GM04504 (cell line): ENCODE measurements around the gene MALT1.
"Not testable (repeated sequence)": the region's sequence is repeated elsewhere in the genome, so short reads cannot be mapped to it uniquely, and the experiment has no call there.

Experiments
- DNase-seq: peaks from one replicate; pipeline ENCODE4 v3.0.0-alpha.2; 2012; ENCODE audit warnings: low read depth

The MALT1 gene

DNA sequence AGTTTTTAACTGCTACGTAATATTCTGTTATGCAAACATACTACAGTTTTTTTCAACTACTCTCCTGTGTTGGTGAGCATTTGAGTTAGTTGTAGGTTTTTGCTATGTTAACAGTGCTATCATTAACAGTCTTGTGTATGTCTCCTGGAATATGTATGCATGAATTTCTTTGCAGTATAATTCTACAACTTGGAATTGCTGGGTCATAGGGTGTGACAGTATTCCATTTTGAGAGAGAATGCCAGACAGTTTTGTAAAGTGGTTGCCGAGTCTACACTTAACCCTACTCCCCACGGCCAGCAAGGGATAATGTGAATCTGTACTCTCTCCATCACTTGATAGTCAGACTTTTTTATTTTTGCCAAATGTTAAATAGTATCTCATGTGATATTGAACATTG is 67.1 kb downstream of the MALT1 start:
- no peak for DNase-seq

DNA sequence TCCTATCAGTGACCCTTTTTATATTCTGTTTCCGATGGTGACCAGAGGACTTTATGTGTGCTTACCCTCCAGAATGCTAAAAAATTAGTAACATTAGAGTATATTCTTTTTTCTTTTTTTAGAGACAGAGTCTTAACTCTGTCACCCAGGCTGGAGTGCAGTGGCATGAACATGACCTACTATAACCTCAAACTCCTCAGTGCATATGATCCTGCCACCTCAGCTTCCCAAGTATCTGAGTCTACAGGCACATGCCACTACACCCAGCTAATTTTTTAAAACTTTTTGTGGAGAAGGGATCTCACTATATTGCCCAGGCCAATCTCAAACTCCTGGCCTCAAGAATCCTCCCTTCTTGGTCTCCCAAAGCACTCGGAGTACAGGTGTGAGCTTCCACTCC is 74.6 kb downstream of the MALT1 start:
- DNase-seq: no peak

DNA sequence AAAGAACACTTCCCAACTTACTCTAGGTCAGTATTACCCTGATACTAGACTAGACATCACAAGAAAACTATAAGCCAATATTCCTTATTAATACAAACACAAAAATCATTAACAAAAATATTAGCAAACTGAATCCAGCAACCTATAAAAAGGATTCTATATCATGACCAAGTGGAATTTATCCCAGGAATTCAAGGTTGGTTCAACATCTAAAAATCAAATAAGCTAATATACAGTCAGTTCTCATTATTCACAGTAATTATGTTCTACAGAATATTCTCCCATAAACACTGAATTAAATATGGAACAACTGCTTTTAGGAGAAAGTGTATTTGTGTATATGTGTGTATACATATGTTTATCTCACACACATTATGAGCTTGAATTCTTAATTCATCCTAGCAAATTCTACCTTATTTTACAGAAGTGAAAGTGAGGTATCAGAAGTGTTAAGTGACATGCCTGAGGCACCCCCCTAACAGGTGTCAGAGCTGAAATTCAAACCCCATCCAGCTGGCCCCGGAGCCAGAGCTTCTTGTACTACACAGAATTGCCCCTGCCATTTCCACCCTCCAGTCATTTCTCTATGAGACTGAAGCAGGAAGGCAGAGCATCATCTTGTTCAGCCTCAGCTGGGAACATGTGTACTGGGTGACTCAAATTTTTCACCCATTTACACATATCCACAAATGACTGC is 77.8 kb downstream of the MALT1 start:
- no peak for DNase-seq

DNA sequence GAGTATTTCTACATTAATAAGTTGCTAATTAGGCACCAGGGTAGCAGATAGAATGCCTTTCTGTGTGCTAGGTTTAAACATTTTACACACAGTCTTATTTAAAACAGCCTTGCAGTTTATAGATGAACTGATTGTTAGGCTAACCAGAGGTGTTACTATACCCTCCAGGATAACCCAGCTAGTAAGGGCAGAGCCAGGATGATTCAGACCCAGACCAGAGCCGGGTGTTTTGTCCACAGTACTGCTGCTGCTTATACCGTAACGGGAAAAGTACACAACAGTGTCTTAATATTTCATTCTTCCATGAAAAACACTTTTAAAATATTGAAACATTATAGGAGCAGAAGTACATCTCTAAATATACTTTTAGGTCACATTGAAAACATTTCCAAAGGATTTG is 82.7 kb downstream of the MALT1 start:
- no peak for DNase-seq

DNA sequence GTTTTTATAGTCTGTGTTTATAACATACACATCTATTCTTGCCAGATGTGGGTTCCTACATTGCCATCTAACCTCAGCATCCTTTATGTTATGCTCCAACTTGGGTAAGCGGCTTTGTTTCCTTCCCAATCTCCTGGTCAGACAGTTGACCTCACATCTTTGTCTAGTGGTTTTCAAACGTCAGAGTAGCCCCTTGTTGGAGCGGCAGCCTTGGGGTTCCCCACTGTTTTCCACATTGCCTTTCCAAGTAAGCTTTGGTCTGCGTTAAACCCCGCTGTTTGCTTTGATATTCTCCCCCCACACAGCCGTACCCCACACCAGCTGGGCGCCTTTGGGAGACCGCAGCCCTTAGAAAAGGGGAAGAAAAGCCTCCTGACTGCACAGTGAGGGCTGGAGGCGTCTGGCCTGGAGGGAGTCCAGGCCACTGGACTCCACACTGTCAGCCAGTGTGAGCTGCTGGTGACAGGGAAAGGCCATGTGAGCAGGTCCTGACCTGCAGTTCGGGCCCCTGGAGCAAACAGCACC is 83.3 kb downstream of the MALT1 start:
- DNase-seq: no peak

DNA sequence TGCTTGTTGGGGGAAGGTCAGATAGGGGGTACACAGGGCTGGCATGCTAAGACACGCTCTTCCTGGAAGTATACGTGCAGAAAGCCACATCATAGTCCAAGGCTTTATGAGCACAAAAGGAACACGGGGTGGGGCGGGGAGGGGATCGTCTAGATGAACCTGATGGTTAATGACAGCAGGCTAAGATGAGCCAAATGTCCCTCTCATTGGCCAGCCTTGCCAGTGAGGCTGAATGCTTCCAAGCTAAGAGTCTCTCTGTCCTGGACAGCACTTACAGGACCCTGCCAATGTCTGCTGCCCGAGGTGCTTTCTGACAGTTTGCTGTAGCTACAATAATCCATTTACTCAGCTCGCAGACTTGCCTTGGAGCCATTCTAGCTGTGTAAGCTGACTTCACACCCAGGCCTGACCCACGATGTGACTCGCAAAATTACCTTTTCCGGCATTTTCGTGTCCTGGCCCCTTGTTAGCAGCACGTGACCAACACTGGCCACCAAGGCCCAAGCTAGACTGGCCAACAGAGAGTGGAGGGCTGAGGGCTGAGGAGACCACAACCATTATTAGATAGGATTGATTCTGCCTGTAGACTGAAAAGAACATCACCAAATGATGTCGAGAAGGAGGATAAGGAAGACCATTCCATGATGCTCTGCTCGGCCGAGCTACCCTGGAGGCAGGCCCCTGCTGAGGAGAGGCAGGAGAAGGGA is 84.2 kb downstream of the MALT1 start:
- DNase-seq: no peak

DNA sequence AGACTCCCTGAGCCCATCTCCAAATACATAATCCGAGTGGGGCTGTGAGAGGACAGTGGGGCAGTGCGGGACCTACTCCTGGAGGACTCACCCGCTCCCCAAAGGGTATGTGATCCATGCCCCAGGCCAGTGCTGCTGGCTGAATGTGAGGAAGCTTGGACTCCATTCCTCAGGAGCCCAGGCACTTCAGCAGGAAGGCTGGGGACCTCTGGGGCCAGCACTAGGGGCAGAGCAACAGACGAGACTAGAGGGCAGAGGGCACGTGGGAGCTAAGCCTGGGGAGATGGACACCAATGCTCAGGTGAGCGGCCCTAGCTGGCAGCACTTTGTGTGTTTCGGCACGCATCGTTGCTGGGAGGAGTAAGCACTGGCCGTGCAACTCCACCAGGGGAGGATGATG is 84.9 kb downstream of the MALT1 start:
- no peak for DNase-seq

DNA sequence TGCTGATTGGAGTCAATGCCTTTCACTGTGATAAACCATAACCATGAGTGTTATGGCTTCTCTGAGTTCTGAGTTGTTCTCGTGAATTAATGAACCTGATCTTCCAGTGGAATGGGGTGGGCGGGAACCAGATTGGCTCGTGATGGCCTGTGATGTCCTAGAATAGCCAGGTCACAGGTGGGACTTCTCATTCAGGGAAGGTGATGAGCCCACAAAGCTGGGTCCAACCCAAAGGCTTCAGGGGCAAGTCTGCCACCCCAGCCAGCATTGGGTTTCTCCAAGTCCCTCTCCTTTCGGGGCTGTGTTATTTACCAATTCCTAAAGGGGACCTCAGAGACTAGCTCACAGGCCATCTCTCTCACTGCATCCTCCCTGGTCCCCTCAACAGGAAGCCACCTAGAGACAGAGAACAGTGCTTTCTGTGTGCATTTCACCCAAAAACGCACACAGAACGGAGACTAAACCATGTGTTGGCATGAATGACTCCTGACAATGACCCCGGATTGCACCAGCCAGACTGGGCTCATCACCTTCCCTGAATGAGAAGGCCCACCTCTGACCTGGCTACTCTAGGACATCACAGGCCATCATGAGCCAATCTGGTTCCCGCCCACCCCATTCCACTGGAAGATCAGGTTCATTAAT is 85.5 kb downstream of the MALT1 start:
- no peak for DNase-seq

DNA sequence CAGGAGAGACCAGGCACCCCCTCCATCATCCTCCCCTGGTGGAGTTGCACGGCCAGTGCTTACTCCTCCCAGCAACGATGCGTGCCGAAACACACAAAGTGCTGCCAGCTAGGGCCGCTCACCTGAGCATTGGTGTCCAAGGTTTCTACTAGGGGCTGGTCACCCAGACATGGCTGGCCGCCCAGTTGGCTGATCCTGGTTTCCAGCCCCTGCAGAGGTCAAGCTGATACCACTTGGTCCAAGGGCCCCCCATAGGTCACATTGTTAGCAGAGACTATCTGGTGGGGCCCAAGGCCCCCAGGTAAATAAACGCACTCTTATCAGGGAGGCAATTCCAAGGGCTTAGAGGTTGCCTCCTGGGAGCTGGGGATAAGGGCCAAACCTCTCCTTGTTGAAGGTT is 86.1 kb downstream of the MALT1 start:
- not testable (repeated sequence) for DNase-seq

DNA sequence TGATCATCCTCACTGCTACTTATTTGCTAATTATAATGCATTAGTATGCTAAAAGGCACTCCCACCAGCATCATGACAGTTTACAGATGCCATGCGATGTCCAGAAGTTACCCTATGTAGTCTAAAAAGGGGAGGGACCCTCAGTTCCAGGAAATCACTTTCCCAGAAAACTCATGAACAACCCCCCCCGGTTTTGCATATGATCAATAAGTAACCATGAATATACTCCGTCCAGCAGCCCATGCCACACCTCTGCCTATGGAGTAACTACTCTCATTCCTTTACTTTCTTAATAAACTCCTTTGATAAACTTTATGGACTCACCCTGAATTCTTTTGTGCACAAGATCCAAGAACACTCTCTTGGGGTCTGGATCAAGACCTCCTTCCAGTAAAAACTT is 86.8 kb downstream of the MALT1 start:
- no peak for DNase-seq

DNA sequence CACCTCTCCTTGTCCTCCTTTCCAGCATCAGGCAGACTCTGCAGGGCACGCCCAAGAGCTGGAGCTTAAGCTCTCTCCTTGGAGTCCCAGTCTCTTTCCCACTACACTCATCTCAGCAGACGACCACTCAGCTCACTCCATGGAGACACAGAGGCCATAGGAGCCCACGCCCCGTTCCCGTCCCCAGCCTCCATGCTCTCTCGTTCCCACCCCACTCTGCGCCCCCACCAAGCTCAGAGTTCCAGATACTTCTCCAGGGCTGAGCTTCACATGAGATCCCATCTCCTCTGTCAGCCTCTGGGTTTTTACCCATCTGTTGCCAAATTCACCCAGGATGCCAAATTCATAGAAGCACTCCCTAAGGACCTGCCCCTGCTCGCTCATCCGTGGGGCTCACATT is 87.3 kb downstream of the MALT1 start:
- no peak for DNase-seq

DNA sequence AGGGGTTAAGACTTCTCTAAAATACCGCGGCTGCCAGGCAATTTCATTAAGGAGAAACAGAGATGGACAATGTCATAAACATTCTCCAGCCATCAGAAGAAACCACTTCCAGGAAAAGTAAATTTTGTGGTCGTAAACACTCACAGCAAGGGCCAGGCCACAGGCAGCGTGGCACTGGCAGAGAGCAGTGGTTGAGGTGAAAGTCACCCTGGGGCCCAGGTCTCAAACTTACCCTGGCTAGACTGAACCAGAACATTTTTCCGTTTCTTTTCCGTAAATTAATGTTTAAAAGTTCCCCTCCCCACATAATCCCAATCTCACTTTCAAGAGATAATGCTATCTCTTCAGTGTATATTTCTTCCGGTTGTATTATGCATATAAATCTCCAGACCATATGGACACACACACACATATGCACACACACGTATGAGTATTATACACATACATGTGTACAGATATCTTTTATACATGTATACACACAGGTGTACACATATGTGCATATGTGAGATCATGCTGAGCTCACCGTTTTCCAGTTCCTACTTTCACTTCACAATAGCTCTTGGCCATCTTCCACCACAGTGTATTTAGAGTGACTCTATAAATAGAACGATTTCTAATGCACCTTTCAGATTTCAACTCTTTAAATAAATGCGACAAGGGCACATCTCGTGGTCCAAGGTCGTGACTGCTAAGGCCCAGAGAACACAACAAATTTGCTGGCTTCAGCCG is 90.1 kb downstream of the MALT1 start:
- no peak for DNase-seq

DNA sequence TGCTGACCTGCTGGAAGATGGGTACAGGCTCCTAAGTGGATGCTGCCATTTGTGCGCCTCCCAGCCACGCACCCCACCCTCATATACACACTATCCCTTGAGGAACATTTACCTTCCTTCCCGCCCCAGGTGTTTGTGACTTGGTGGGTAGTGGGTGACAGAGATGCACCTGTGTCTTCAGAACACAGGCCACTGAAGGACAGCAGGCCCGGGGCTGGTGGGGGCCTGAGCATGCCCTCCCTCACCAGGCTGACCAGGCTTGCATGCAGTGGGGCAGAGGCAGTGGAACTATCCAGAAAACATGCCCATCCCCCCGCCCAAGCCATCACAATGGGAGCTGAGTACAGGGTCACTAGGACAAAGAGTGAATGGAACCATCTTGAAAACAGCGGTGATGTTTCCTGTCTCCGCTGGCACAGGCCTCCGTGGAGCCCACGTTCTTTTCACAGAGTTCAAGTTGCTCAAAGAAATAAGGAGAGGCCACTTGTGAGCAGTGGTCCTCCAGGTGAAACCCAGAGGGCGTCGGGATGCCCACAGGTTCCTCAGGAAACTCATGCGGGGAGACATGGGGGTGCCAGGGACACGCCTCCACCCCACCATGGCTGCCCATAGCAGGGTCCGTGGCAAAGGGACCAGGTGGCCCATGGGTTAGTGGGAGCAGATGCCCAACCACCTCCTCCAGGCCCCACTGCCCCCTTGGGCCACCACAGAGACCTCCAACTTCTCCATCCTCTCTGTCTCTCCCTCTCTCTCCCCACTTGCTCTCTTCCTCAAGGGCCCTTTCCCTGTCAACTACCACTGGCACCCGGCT is 90.9 kb downstream of the MALT1 start:
- no peak for DNase-seq

DNA sequence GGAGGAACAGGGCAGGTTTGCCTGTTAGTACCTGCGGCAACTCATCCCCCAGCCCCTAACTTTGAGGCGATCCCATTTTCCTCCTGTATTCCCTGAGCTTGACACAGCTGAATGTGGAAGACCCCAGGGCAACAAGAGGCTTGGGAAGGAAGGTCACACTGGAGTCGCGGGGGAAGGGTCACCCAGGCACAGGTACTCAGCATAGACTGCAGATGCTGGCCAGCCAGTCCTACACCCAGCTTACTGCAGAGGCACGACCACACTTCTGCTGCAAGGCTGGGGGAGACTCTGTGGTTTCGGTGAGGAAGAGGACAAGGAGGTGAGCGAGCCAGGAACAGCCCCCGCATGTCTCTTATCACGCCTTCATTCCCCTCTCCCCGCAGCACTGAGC is 91.5 kb downstream of the MALT1 start:
- DNase-seq: no peak

DNA sequence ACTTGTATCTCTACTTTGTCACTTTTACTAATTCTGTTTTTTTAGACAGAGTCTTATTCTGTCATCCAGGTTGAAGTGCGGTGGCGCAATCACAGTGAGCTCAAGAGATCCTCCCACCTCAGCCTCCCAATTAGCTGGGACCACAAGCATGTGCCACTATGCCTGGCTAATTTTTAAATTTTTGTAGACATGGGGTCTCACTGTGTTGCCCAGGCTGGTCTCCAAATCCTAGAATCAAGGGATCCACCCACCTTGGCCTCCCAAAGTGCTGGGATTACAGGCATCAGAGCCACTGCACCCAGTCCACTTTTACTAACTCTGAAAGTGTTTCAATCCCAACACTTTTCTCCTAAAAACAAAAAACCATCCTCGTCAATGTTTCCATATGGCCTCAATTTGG is 94.9 kb downstream of the MALT1 start:
- no peak for DNase-seq

DNA sequence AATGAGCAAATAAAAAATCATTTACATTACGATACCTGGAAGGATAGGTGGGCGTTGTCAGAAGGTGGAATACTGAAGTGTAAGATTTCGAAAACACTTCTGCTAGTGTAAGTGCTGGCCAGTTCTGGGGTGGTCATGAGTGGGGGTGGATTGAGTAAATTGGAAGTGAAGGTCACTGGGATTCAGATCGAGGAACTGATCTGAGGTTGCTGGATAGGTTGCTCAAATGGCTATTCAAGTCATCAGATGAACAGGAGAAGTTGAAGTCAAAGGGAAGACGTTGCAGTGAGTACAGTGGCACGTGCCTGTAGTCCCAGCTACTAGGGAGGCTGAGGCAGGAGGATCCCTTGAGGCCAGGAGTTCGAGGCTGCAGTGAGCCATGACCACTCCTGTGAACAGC is 95.7 kb downstream of the MALT1 start:
- DNase-seq: no peak

DNA sequence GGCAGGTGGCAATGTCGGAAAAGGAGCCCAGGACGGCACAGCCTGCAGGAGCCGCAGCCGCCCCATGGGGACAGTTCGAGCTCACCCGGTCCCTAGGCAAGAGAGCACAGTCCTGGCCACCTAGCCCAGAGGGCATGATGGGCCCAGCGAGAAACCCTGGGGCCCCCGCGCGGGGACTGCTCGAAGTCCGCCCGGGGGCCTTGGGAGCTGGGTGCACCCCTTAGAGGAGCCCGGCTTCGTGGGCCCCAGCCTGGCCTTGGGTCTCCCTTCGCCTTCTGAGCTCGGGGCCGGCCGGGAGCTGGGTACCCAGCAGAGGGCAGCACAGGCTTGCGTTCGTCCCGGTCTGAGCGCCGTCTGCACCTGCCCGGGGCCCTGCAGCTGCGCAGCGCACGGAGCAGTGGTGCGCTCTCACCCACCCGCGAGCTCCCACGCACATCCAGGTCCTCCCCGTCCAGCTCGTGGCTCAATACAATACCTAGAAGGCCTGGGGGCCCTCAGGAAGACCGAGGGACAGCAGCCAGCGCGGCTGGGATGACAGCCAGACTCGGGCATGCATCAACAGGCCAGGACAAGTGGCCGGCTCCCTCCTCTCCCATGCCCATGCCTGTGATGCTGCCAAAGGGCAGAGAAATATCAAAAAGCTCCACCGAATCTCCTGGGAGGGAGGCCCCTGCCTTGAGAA is 97.2 kb downstream of the MALT1 start:
- no peak for DNase-seq

DNA sequence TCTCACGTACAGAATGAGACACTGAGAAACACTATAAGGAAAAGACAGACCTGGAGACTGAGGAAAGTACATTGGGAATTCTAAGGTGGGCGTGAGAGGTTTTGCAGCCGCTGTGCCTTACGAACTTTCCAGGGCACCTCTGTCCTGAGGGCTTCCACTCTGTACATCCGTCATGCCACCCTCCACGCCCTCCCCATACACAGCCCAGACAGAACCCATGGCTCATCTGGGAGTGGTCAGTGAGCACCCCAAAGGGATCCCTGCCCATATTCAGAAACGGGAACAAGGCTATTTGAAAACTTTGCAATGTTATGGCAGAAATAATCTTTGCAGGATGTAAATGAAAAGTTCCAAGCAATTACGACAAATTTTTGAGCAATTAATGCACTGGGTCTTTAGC is 98.1 kb downstream of the MALT1 start:
- no peak for DNase-seq

DNA sequence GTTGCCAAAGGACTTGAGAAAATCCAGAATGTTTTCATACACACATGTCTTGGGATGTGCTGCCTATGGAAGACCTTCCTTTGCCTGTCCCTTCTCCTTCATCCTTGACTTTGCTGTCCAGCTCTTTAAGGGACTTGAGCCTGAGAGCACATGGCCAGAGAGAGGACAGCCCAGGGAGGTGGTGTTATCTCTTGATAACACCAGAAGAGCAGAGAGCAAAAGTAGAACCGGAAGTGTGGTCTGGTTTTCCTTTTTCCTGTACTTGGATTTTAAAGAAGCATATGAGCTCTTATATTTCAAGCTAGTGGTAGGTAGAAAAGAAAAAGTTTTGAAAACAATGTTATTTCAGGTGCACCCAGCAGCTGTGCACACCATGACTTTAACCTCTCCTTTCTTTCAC is 99.3 kb downstream of the MALT1 start:
- DNase-seq: no peak

DNA sequence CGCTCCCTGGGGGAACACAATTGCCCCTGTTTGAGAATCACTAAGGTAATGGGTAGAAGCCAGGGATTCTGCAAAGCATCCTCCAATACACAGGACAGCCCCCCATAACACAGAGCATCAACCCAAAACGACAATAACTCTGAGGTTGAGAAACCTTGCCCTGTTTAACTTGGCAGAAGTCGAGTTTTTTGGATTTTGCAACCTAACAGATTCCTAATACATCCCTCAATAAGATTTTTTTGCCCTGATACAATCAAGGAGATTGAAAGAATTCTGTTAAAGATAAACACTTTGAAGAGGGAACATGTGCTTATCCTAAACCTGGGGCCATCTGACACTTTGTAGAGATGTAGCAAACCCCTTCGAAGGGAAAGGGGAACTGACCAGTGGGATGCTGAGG is 100.9 kb downstream of the MALT1 start:
- DNase-seq: no peak

DNA sequence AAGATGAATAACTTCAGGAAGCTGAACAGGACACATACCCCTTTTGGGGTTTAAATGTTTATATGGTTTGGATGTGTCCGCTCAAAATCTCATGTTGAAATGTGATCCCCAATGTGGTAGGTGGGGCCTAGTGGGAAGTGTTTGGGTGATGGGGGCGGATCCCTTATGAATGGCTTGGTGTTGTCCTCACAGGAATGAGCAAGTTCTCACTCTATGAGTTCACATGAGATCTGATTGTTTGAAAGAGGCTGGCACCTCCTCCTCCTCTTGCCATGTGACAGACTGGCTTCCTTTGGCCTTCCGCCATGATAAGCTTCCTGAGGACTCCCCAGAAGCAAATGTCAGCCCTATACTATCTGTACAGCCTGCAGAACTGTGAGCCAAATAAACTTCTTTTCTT is 104.8 kb downstream of the MALT1 start:
- DNase-seq: no peak
